ENCODE results near the gene FER. TPM values are rescaled to one million over a fixed set of nuclear protein-coding genes. Genes with fewer than 3 reads are reported as not detected.

FER gene
- total RNA-seq, 4 donors from 2014 or later, result 2.2 to 7.5 (median 3.7) TPM

DNA sequence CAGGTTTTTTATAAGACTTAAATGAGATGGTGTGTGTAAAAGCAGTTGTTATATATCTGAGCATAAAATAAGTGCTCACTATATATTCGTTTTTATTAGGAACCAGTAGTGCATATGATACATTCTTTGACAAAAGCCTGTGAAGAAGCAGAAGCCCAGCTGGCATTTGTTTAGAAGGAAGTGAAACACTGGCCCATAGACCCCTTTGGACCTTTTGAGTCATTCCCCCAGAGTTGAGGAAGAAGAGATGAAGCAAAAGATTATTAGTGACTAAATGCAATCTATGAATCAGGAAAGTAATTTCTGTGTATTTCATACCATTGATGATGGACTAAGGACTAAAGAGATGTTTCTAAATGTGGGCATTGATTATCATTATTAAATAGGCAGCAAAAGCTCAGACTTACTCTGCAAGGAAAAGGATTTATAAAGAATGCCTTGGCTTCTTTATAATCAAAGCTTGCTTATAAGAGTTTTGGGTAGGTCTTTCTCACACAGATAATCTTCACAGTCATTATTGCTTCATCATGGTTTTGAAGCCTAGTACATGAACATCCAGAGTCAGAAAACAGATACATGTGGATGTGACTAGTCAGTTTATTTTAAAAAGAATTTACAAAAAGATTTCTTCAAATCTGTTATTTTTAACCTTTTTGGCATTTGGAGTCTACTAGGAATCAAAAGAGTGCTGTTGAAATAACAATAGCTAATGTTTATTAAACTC is 16.9 kb upstream of the FER start:
- in situ Hi-C loops (cut with MboI; ENCODE audit: low sequenced_read_pairs in 4 of 4), result loop anchor here in 3 of 4 donors (25.0 kb wide), 3 partner anchors 343 to 957 kb away; partner anchors contain the start of genes FBXL17 (in 1 of the 3), MAN2A1 (in 1 of the 3) and PJA2 (in 1 of the 3)
- H3K4me3 ChIP-seq, result no peak overlapping the region
- no peaks in the 10 kb centered on the region for H3K9me3 ChIP-seq
- H3K27me3 ChIP-seq, result no peaks in the 10 kb centered on the region
- no peak for TF ChIP-seq POLR2A (IDR thresholded peaks at IDR 0.05)
- TF ChIP-seq CTCF (IDR thresholded peaks at IDR 0.05 in 4 of 5, conservative IDR thresholded peaks at IDR 0.05 in 1 of 5), result no peak
- no peak overlapping the region for H3K27ac ChIP-seq
- no peaks in the 10 kb centered on the region for H3K36me3 ChIP-seq
- peaks cover 13 to 15% of the 10 kb centered on the region in 2 donors for H3K4me1 ChIP-seq
- intact Hi-C loops (cut with DNase I; ENCODE audit: low total_unique reads), result no loop called here
- DNase-seq (no peak), ATAC-seq (no peak)

DNA sequence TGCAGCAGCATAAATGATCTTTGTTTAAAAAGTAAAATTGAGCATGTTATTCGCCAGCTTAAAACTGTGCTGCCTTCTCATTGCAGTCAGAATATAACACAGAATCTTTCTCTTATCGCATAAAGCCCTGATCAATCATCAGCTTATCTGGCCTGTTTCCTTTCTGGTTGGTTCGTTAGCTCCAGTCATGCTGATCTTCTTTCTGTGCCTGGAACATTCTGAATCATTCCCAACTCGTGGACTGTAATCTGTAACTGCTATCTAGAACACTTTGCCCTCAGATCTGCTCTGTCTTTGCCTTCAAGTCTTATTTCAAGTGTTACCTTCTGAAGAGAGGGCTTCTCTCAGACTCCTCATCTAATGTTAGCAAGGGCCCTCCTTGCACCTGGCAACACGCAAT is 11.9 kb upstream of the FER start:
- Histone ChIP-seq H3K36me3 (no peaks in the 10 kb centered on the region), H3K4me1 (no peaks in the 10 kb centered on the region), H3K4me3 (no peak overlapping the region), H3K9me3 (no peaks in the 10 kb centered on the region), H3K27me3 (no peaks in the 10 kb centered on the region), H3K27ac (no peak overlapping the region)
- in situ Hi-C loops (cut with MboI; ENCODE audit: low sequenced_read_pairs in 4 of 4), result loop anchor here in 3 of 4 donors (25.0 kb wide), 3 partner anchors 348 to 952 kb away; partner anchors contain the start of genes FBXL17 (in 1 of the 3), MAN2A1 (in 1 of the 3) and PJA2 (in 1 of the 3)
- DNase-seq (no peak), ATAC-seq (no peak)
- no peak for TF ChIP-seq POLR2A (IDR thresholded peaks at IDR 0.05)
- TF ChIP-seq CTCF (IDR thresholded peaks at IDR 0.05 in 4 of 5, conservative IDR thresholded peaks at IDR 0.05 in 1 of 5), result no peak
- intact Hi-C loops (cut with DNase I; ENCODE audit: low total_unique reads), result no loop called here

DNA sequence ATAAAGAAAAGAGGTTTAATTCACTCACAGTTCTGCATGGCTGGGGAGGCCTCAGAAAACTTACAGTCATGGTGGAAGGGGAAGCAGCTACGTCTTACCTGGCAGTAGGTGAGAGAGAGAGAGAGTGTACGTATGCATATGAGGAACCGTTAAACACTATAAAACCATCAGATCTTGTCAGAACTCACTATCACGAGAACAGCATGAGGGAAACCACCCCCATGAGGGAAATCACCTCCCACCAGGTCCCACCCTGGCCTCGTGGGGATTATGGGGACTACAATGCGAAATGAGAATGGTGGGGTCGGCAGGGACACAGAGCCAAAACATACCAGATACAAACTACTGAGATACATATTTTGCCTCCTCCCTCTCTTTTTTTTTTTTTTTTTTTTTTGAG is 10.8 kb upstream of the FER start:
- no peak for DNase-seq
- Histone ChIP-seq H3K4me3 (no peak overlapping the region), H3K27me3 (no peaks in the 10 kb centered on the region), H3K36me3 (no peaks in the 10 kb centered on the region), H3K27ac (no peak overlapping the region), H3K9me3 (no peaks in the 10 kb centered on the region), H3K4me1 (no peaks in the 10 kb centered on the region)
- intact Hi-C loops (cut with DNase I; ENCODE audit: low total_unique reads) (no loop called here), in situ Hi-C loops (cut with MboI; ENCODE audit: low sequenced_read_pairs in 4 of 4) (loop anchor here in 3 of 4 donors (25.0 kb wide), 3 partner anchors 350 to 950 kb away; partner anchors contain the start of genes FBXL17 (in 1 of the 3), MAN2A1 (in 1 of the 3) and PJA2 (in 1 of the 3))
- ATAC-seq, result no peak
- TF ChIP-seq CTCF (IDR thresholded peaks at IDR 0.05 in 4 of 5, conservative IDR thresholded peaks at IDR 0.05 in 1 of 5) (no peak), POLR2A (IDR thresholded peaks at IDR 0.05) (no peak)

DNA sequence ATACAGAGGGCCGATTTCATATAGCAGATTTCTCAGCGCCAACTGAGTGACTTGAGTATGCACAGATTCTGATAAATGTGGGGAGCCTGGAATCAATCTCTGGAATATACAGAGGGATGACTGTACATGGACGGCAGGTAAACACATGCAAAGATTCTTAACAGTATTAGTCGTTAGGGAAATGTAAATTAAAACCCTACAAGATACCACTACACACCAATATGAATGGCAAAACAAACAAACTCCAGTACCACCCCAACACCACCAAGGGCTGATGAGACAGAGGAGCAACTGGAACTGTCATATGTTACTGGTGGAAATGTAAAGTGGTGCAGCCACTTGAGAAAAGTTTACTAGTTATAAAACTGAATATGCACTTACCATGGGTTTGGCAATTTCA is 8.3 kb upstream of the FER start:
- Histone ChIP-seq H3K4me3 (no peak overlapping the region), H3K9me3 (no peaks in the 10 kb centered on the region), H3K4me1 (no peaks in the 10 kb centered on the region), H3K27me3 (no peaks in the 10 kb centered on the region), H3K27ac (no peak overlapping the region), H3K36me3 (no peaks in the 10 kb centered on the region)
- intact Hi-C loops (cut with DNase I; ENCODE audit: low total_unique reads), result no loop called here
- in situ Hi-C loops (cut with MboI; ENCODE audit: low sequenced_read_pairs in 4 of 4), result loop anchor here in 3 of 4 donors (25.0 kb wide), 3 partner anchors 352 to 948 kb away; partner anchors contain the start of genes FBXL17 (in 1 of the 3), MAN2A1 (in 1 of the 3) and PJA2 (in 1 of the 3)
- no peak for DNase-seq
- no peak for TF ChIP-seq POLR2A (IDR thresholded peaks at IDR 0.05)
- no peak for TF ChIP-seq CTCF (IDR thresholded peaks at IDR 0.05 in 4 of 5, conservative IDR thresholded peaks at IDR 0.05 in 1 of 5)
- no peak for ATAC-seq

All from gastrocnemius medialis (tissue), 4 donors.